Activated T-cell treated with anti-CD3 and anti-CD28 coated beads, Interleukin-2, amount 50 U/mL, for 72 hours (primary cell): ENCODE measurements around the gene LARP1. TPM values are rescaled to one million over a fixed set of nuclear protein-coding genes. Genes with fewer than 3 reads are reported as not detected.

Experiments
- ATAC-seq, 2 donors: fragments of 150-1000 bp; cut with Tn5 transposase; replicated peaks in 1 of 2; 2 replicates each; pipeline ENCODE4 v1.10.0; 2021; ENCODE audit warnings: moderate library complexity in 2 of 2, mild to moderate bottlenecking in 1 of 2
- DNase-seq, 2 donors: peaks; one replicate each; pipeline ENCODE4 v3.0.0; 2021 to 2022; ENCODE audit warnings: mixed read lengths in 1 of 2
- H3K27ac Mint-ChIP-seq: one replicate; pipeline ENCODE4 v1.8.0; 2022; ENCODE audit warnings: mild to moderate bottlenecking, moderate library complexity, mixed read lengths
- H3K27me3 Mint-ChIP-seq: one replicate; pipeline ENCODE4 v1.8.0; 2022; ENCODE audit warnings: low read depth, mixed read lengths
- H3K36me3 Mint-ChIP-seq, 2 donors: one replicate each; pipeline ENCODE4 v1.8.0; 2022; ENCODE audit warnings: mixed read lengths in 2 of 2, mild to moderate bottlenecking in 1 of 2; ENCODE audit not compliant: insufficient read depth in 2 of 2
- H3K4me1 Mint-ChIP-seq: one replicate; pipeline ENCODE4 v1.8.0; 2022; ENCODE audit warnings: low read depth, mixed read lengths
- H3K4me3 Mint-ChIP-seq, 2 donors: one replicate each; pipeline ENCODE4 v1.8.0; 2022; ENCODE audit warnings: mild to moderate bottlenecking in 2 of 2, mixed read lengths in 2 of 2, moderate library complexity in 2 of 2
- H3K9me3 Mint-ChIP-seq, 2 donors: one replicate each; pipeline ENCODE4 v1.8.0; 2022; ENCODE audit warnings: mixed read lengths in 2 of 2
- total RNA-seq, 2 donors: library from RNA; stranded (reverse); gene quantifications; one replicate each; pipeline ENCODE4 v1.2.3, GENCODE V29; 2022

The LARP1 gene
- total RNA-seq, 2 donors from 2014 or later, result 248 to 266 TPM

- no peak overlapping the region for H3K27ac Mint-ChIP-seq
- peaks cover 0 to 3% of the 10 kb centered on the region in 2 donors for H3K36me3 Mint-ChIP-seq
- ATAC-seq (no peak), DNase-seq (no peak)
- no peaks in the 10 kb centered on the region for H3K27me3 Mint-ChIP-seq
- no peaks in the 10 kb centered on the region for H3K9me3 Mint-ChIP-seq
- H3K4me1 Mint-ChIP-seq, result peaks cover 70% of the 10 kb centered on the region
- H3K4me3 Mint-ChIP-seq, result no peak overlapping the region
These were observed 23.4 kb downstream of the LARP1 start for GRCh38 chr5:154778534-154778933.

- Mint-ChIP-seq H3K9me3 (no peaks in the 10 kb centered on the region), H3K36me3 (peaks cover 0 to 3% of the 10 kb centered on the region in 2 donors), H3K27me3 (no peaks in the 10 kb centered on the region), H3K4me1 (peaks cover 73% of the 10 kb centered on the region), H3K27ac (no peak overlapping the region), H3K4me3 (no peak overlapping the region)
- ATAC-seq (peak in 1 of 2 donors; percentile 29), DNase-seq (no peak)
These were observed 23.9 kb downstream of the LARP1 start for GRCh38 chr5:154779105-154779504.

GRCh38 chr5:154780128-154780527, 25.0 kb downstream of the LARP1 start:
- no peak for DNase-seq
- H3K4me1 Mint-ChIP-seq, result peaks cover 75% of the 10 kb centered on the region
- no peak overlapping the region for H3K4me3 Mint-ChIP-seq
- peak overlapping the region; percentile 71 for H3K27ac Mint-ChIP-seq
- no peak for ATAC-seq
- no peaks in the 10 kb centered on the region for H3K36me3 Mint-ChIP-seq
- no peaks in the 10 kb centered on the region for H3K9me3 Mint-ChIP-seq
- no peaks in the 10 kb centered on the region for H3K27me3 Mint-ChIP-seq

GRCh38 chr5:154782326-154782725, 27.1 kb downstream of the LARP1 start:
- Mint-ChIP-seq H3K27me3 (no peaks in the 10 kb centered on the region), H3K4me1 (peaks cover 76% of the 10 kb centered on the region), H3K36me3 (no peaks in the 10 kb centered on the region), H3K27ac (peak overlapping the region; percentile 75), H3K9me3 (no peaks in the 10 kb centered on the region), H3K4me3 (no peak overlapping the region)
- ATAC-seq (peak in 1 of 2 donors; percentile 26), DNase-seq (no peak)

- peaks cover 75% of the 10 kb centered on the region for H3K4me1 Mint-ChIP-seq
- no peak for ATAC-seq
- H3K4me3 Mint-ChIP-seq, result peak overlapping the region in 1 of 2 donors; percentile 16
- no peaks in the 10 kb centered on the region for H3K27me3 Mint-ChIP-seq
- H3K27ac Mint-ChIP-seq, result peak overlapping the region; percentile 80
- no peak for DNase-seq
- H3K36me3 Mint-ChIP-seq, result no peaks in the 10 kb centered on the region
- H3K9me3 Mint-ChIP-seq, result no peaks in the 10 kb centered on the region
These were observed 27.8 kb downstream of the LARP1 start for GRCh38 chr5:154782812-154783592.

- H3K36me3 Mint-ChIP-seq, result no peaks in the 10 kb centered on the region
- no peak for DNase-seq
- no peaks in the 10 kb centered on the region for H3K27me3 Mint-ChIP-seq
- H3K9me3 Mint-ChIP-seq, result no peaks in the 10 kb centered on the region
- peaks cover 78% of the 10 kb centered on the region for H3K4me1 Mint-ChIP-seq
- H3K27ac Mint-ChIP-seq, result peak overlapping the region; percentile 80
- H3K4me3 Mint-ChIP-seq, result peak overlapping the region in 1 of 2 donors; percentile 16
- ATAC-seq, result peak; percentile 29 to 31
These were observed 28.7 kb downstream of the LARP1 start for GRCh38 chr5:154783774-154784460.

- H3K27me3 Mint-ChIP-seq, result no peaks in the 10 kb centered on the region
- ATAC-seq, result no peak
- no peaks in the 10 kb centered on the region for H3K9me3 Mint-ChIP-seq
- H3K27ac Mint-ChIP-seq, result peak overlapping the region; percentile 90
- no peaks in the 10 kb centered on the region for H3K36me3 Mint-ChIP-seq
- peaks cover 69% of the 10 kb centered on the region for H3K4me1 Mint-ChIP-seq
- H3K4me3 Mint-ChIP-seq, result peak overlapping the region in 1 of 2 donors; percentile 42
- no peak for DNase-seq
These were observed 29.7 kb downstream of the LARP1 start for GRCh38 chr5:154784856-154785255.

- H3K4me3 Mint-ChIP-seq, result no peak overlapping the region
- peaks cover 0 to 7% of the 10 kb centered on the region in 2 donors for H3K36me3 Mint-ChIP-seq
- H3K27me3 Mint-ChIP-seq, result no peaks in the 10 kb centered on the region
- no peaks in the 10 kb centered on the region for H3K9me3 Mint-ChIP-seq
- peak overlapping the region; percentile 58 for H3K27ac Mint-ChIP-seq
- DNase-seq (no peak), ATAC-seq (no peak)
- H3K4me1 Mint-ChIP-seq, result peaks cover 53% of the 10 kb centered on the region
These were observed 31.2 kb downstream of the LARP1 start for GRCh38 chr5:154786414-154786813.

GRCh38 chr5:154788212-154788611, 33.0 kb downstream of the LARP1 start:
- Mint-ChIP-seq H3K27ac (peak overlapping the region; percentile 83), H3K4me1 (peaks cover 36% of the 10 kb centered on the region), H3K9me3 (no peaks in the 10 kb centered on the region), H3K4me3 (no peak overlapping the region), H3K27me3 (no peaks in the 10 kb centered on the region), H3K36me3 (peaks cover 2 to 10% of the 10 kb centered on the region in 2 donors)
- ATAC-seq, result no peak
- DNase-seq, result no peak

- ATAC-seq, result no peak
- no peaks in the 10 kb centered on the region for H3K9me3 Mint-ChIP-seq
- no peaks in the 10 kb centered on the region for H3K27me3 Mint-ChIP-seq
- H3K36me3 Mint-ChIP-seq, result peaks cover 7 to 24% of the 10 kb centered on the region in 2 donors
- no peak for DNase-seq
- H3K27ac Mint-ChIP-seq, result no peak overlapping the region
- H3K4me3 Mint-ChIP-seq, result no peak overlapping the region
- peaks cover 8% of the 10 kb centered on the region for H3K4me1 Mint-ChIP-seq
These were observed 36.4 kb downstream of the LARP1 start for GRCh38 chr5:154791535-154791934.

GRCh38 chr5:154793599-154794524, 38.7 kb downstream of the LARP1 start:
- ATAC-seq, result no peak
- H3K9me3 Mint-ChIP-seq, result no peaks in the 10 kb centered on the region
- no peaks in the 10 kb centered on the region for H3K4me1 Mint-ChIP-seq
- H3K27ac Mint-ChIP-seq, result no peak overlapping the region
- no peak for DNase-seq
- peaks cover 8 to 34% of the 10 kb centered on the region in 2 donors for H3K36me3 Mint-ChIP-seq
- H3K27me3 Mint-ChIP-seq, result no peaks in the 10 kb centered on the region
- no peak overlapping the region for H3K4me3 Mint-ChIP-seq

GRCh38 chr5:154794525-154795234, 39.5 kb downstream of the LARP1 start:
- peak overlapping the region; percentile 12 for H3K27ac Mint-ChIP-seq
- peaks cover 8 to 37% of the 10 kb centered on the region in 2 donors for H3K36me3 Mint-ChIP-seq

More at GRCh38 chr5:154794525-154795234, 39.5 kb downstream of the LARP1 start:
- Mint-ChIP-seq H3K27me3 (no peaks in the 10 kb centered on the region), H3K4me3 (no peak overlapping the region), H3K4me1 (peaks cover 6% of the 10 kb centered on the region), H3K9me3 (no peaks in the 10 kb centered on the region)
- DNase-seq, result no peak
- no peak for ATAC-seq
